ENCODE measurements around the gene TRPV2.

The TRPV2 gene

GRCh38 chr17:16425698-16426659 lies 10.6 kb downstream of the TRPV2 start:
- peaks cover 2% of the 10 kb centered on the region for H3K36me3 Mint-ChIP-seq
- H3K4me3 Mint-ChIP-seq: no peak overlapping the region
- H3K27me3 Mint-ChIP-seq: no peaks in the 10 kb centered on the region
- H3K4me1 Mint-ChIP-seq: peaks cover 1% of the 10 kb centered on the region
- H3K9me3 Mint-ChIP-seq: no peaks in the 10 kb centered on the region
- H3K27ac Mint-ChIP-seq: peak overlapping the region; percentile 51

- no peaks in the 10 kb centered on the region for H3K9me3 Mint-ChIP-seq
- peaks cover 2% of the 10 kb centered on the region for H3K36me3 Mint-ChIP-seq
- H3K4me3 Mint-ChIP-seq: no peak overlapping the region
- H3K4me1 Mint-ChIP-seq: no peaks in the 10 kb centered on the region
- no peaks in the 10 kb centered on the region for H3K27me3 Mint-ChIP-seq
- H3K27ac Mint-ChIP-seq: no peak overlapping the region
Measured at GRCh38 chr17:16427020-16427419, 11.6 kb downstream of the TRPV2 start.

- Mint-ChIP-seq H3K4me1 (no peaks in the 10 kb centered on the region), H3K36me3 (peaks cover 2% of the 10 kb centered on the region), H3K27me3 (no peaks in the 10 kb centered on the region), H3K27ac (peak overlapping the region; percentile 23), H3K9me3 (no peaks in the 10 kb centered on the region), H3K4me3 (no peak overlapping the region)
Measured at GRCh38 chr17:16428098-16428882, 12.9 kb downstream of the TRPV2 start.

GRCh38 chr17:16429083-16429482 lies 13.7 kb downstream of the TRPV2 start:
- Mint-ChIP-seq H3K4me3 (no peak overlapping the region), H3K27ac (no peak overlapping the region), H3K36me3 (peaks cover 2% of the 10 kb centered on the region), H3K27me3 (no peaks in the 10 kb centered on the region), H3K4me1 (no peaks in the 10 kb centered on the region), H3K9me3 (no peaks in the 10 kb centered on the region)

- H3K4me1 Mint-ChIP-seq: no peaks in the 10 kb centered on the region
- H3K4me3 Mint-ChIP-seq: no peak overlapping the region
- H3K9me3 Mint-ChIP-seq: no peaks in the 10 kb centered on the region
- H3K36me3 Mint-ChIP-seq: peaks cover 2% of the 10 kb centered on the region
- no peak overlapping the region for H3K27ac Mint-ChIP-seq
- no peaks in the 10 kb centered on the region for H3K27me3 Mint-ChIP-seq
Measured at GRCh38 chr17:16430650-16431049, 15.3 kb downstream of the TRPV2 start.

- Mint-ChIP-seq H3K27ac (no peak overlapping the region), H3K9me3 (no peaks in the 10 kb centered on the region), H3K4me1 (no peaks in the 10 kb centered on the region), H3K36me3 (peaks cover 2% of the 10 kb centered on the region), H3K27me3 (no peaks in the 10 kb centered on the region), H3K4me3 (no peak overlapping the region)
Measured at GRCh38 chr17:16432017-16432416, 16.6 kb downstream of the TRPV2 start.

- H3K27me3 Mint-ChIP-seq: no peaks in the 10 kb centered on the region
- H3K9me3 Mint-ChIP-seq: no peaks in the 10 kb centered on the region
- peaks cover 6% of the 10 kb centered on the region for H3K4me1 Mint-ChIP-seq
- H3K4me3 Mint-ChIP-seq: no peak overlapping the region
- H3K27ac Mint-ChIP-seq: no peak overlapping the region
- peaks cover 2% of the 10 kb centered on the region for H3K36me3 Mint-ChIP-seq
Measured at GRCh38 chr17:16433514-16433913, 18.1 kb downstream of the TRPV2 start.

GRCh38 chr17:16434662-16435061 lies 19.3 kb downstream of the TRPV2 start:
- Mint-ChIP-seq H3K4me3 (no peak overlapping the region), H3K9me3 (no peaks in the 10 kb centered on the region), H3K4me1 (peaks cover 11% of the 10 kb centered on the region), H3K27me3 (no peaks in the 10 kb centered on the region), H3K36me3 (peaks cover 6% of the 10 kb centered on the region), H3K27ac (no peak overlapping the region)

GRCh38 chr17:16435925-16436886 lies 20.8 kb downstream of the TRPV2 start:
- Mint-ChIP-seq H3K9me3 (no peaks in the 10 kb centered on the region), H3K27ac (peak overlapping the region; percentile 90), H3K36me3 (peaks cover 18% of the 10 kb centered on the region), H3K4me1 (peaks cover 19% of the 10 kb centered on the region), H3K4me3 (no peak overlapping the region), H3K27me3 (no peaks in the 10 kb centered on the region)

- no peaks in the 10 kb centered on the region for H3K9me3 Mint-ChIP-seq
- H3K27me3 Mint-ChIP-seq: no peaks in the 10 kb centered on the region
- peak overlapping the region; percentile 14 for H3K27ac Mint-ChIP-seq
- no peak overlapping the region for H3K4me3 Mint-ChIP-seq
- H3K4me1 Mint-ChIP-seq: peaks cover 25% of the 10 kb centered on the region
- peaks cover 26% of the 10 kb centered on the region for H3K36me3 Mint-ChIP-seq
Measured at GRCh38 chr17:16437083-16437482, 21.7 kb downstream of the TRPV2 start.

GRCh38 chr17:16438173-16438556 lies 22.8 kb downstream of the TRPV2 start:
- Mint-ChIP-seq H3K36me3 (peaks cover 30% of the 10 kb centered on the region), H3K27me3 (no peaks in the 10 kb centered on the region), H3K27ac (peak overlapping the region; percentile 100), H3K4me1 (peaks cover 36% of the 10 kb centered on the region), H3K4me3 (peak overlapping the region; percentile 100), H3K9me3 (no peaks in the 10 kb centered on the region)

- peak overlapping the region; percentile 100 for H3K27ac Mint-ChIP-seq
- H3K9me3 Mint-ChIP-seq: no peaks in the 10 kb centered on the region
- peak overlapping the region; percentile 100 for H3K4me3 Mint-ChIP-seq
- peaks cover 30% of the 10 kb centered on the region for H3K36me3 Mint-ChIP-seq
- no peaks in the 10 kb centered on the region for H3K27me3 Mint-ChIP-seq
- peaks cover 36% of the 10 kb centered on the region for H3K4me1 Mint-ChIP-seq
Measured at GRCh38 chr17:16438557-16439302, 23.4 kb downstream of the TRPV2 start.

GRCh38 chr17:16439303-16439791 lies 24.0 kb downstream of the TRPV2 start:
- H3K9me3 Mint-ChIP-seq: no peaks in the 10 kb centered on the region
- peak overlapping the region; percentile 100 for H3K4me3 Mint-ChIP-seq
- H3K36me3 Mint-ChIP-seq: peaks cover 32% of the 10 kb centered on the region
- H3K4me1 Mint-ChIP-seq: peaks cover 36% of the 10 kb centered on the region
- H3K27me3 Mint-ChIP-seq: no peaks in the 10 kb centered on the region
- peak overlapping the region; percentile 100 for H3K27ac Mint-ChIP-seq

GRCh38 chr17:16439811-16440351 lies 24.5 kb downstream of the TRPV2 start:
- Mint-ChIP-seq H3K4me1 (peaks cover 36% of the 10 kb centered on the region), H3K36me3 (peaks cover 32% of the 10 kb centered on the region), H3K27me3 (no peaks in the 10 kb centered on the region)

More at GRCh38 chr17:16439811-16440351, 24.5 kb downstream of the TRPV2 start:
- Mint-ChIP-seq H3K27ac (peak overlapping the region; percentile 100), H3K4me3 (peak overlapping the region; percentile 100), H3K9me3 (no peaks in the 10 kb centered on the region)

Data from activated naive CD4-positive, alpha-beta T cell treated with anti-CD3 and anti-CD28 coated beads, Interleukin-2, amount 50 U/mL, for 24 hours (primary cell).